NCI-H524 (cell line): ENCODE results near the gene CST4.
"Not testable (repeated sequence)": the region's sequence is repeated elsewhere in the genome, so short reads cannot be mapped to it uniquely, and the experiment has no call there.

Experiments used
- DNase-seq, 2 experiments: peaks; one replicate each; lab custom pipeline; 2025; lab: John Stamatoyannopoulos, UW

Gene CST4

DNA sequence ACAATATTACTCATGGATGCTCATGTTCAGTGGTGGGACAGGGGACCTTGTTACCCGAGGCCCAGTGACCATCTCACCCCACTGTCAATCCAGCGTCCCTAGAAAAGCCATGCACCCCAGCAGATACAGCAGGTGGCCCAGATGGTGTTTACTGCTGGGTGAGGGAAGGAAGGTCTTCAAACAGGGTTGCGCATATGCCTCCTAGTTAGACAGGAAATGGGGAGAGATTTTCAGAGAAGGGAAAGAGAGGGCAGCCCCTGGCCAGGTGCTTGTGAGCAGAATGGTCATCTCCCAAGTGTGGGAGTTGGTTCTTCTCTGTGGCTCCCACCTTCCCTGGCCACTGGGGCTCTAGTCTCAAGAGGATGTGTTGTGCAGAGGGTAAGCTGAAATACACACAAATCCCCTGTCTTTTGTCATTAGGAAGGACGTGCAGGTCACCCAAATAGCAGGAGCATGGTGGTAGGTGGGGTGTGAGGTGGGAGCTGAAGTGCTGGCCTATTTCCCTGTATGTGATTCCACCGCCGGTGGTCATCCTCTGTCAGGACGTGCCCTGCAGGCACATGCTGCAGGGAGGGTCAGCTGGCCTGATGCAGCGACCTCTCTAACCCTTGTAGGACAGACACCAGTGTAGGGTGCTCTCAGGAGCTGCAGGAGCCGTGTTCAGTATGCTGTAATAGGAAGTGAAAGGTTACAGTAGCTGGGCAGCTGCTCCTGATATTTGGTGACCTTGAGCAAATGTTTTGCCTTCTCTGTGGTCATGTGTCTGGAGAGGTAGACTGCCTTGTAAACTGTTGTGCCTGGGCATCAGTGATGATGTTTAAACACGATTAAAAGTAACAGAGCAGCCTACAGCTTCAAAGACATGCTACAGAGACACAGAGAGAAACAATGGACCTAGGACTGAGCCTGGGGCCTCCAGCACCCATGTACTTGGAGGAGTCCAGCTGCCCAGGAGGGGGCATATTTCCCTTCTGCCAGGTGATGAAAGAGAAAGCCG, 47.9 kb downstream of the CST4 start:
- peak in 1 of 2 experiments; percentile 57 for DNase-seq

DNA sequence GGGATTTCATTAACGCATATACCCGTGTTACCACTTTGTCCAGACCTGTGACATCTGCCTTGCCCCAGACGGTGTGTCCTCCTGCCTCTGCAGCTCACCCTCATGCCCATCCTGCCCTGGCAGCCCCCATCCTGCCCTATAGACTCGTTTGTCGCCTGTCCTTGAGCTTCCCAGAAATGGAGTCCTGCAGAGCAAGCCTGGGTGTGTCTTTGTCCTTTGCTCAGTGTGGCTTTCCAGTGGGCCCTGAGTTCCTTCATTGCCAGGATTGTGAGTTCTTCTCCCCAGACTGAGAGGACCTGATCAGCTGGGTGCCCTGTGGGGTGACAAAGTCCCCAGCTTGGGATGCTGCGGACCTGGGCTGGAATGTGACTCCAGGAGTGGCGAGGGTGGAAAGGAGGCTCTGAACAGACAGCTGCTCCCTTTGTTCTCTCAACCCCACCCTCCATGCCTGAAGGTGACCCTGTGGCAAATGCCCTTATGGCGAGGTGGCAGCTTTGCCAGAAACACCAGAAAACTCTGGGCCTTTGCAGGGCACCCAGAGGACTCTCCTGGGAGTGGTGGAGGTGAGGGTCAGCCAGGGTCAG, 48.7 kb downstream of the CST4 start:
- DNase-seq = no peak

DNA sequence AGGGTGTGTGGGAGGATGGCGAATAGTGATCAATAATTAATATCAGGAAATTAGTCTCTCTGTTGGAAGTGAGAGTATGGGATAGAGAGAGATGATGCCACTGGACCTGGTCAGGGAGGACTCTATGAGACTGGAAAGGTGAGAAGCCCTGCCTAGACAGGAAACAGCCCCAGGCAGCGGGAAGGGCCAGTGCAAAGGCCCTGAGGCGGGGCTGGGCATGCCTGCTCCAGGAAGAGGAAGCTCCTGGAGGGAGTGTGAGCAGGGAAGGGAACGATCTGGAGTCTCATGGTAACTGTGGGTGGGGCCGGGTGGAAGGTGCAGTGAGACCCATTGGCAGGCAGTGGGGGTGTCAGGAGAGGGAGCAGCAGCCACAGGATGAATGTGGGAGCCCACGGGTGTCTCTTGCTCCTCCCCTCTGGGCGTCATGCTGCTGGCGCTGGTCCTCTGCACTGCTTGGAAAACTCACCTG, 49.3 kb downstream of the CST4 start:
- DNase-seq = no peak

DNA sequence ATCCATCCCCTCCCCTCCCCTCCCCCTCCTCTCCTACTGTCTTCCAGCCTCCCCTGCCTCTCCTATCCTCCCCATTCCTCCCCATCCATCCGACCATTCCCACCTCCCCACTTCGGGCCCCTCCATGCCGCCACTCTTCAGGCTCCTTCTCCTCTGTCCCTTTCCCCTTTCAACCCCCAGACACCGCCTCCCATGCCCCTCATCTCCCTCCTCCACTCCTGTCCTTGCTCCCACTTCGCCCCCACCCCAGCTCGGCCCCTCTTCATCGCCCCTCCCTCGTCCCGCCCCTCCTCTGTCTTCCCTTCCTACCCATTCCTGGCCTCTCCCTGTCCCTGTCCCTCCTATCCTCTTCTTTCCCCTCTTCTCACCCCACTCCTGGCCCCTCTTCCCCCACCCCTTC, 50.5 kb downstream of the CST4 start:
- DNase-seq = no peak

- DNase-seq = peak; percentile 74 to 82
Measured at GRCh38 chr20:23637282-23638221, 51.3 kb downstream of the CST4 start, which contains the start of gene CST3. Gene CST3, minus strand, starts transcription at chr20:23637955. Its CDS starts 93 bp downstream, at chr20:23637862.

DNA sequence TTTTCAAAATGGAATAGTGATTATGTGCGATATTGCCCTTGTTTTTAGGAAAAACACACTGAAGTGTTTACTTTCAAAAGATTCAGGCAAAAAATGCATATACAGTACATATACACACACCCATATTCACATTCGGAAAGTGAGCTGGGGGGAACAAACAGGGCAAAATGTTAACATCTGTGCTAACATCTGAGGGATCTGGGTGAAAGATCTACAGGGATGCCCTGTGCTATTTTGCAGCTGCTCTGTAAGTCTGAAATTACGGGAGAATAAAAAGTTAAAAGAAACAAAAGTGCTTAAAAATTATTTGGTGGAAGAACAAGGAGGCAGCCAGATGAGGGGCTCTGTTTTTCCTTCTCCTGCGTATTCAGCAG, 51.9 kb downstream of the CST4 start:
- no peak for DNase-seq

- no peak for DNase-seq
Measured at GRCh38 chr20:23636182-23636907, 52.5 kb downstream of the CST4 start.

- DNase-seq = not testable (repeated sequence)
Measured at GRCh38 chr20:23635768-23636090, 53.1 kb downstream of the CST4 start.
